ENCODE results near the gene MED22. TPM values are rescaled to one million over a fixed set of nuclear protein-coding genes. Genes with fewer than 3 reads are reported as not detected.
"Not testable (repeated sequence)": the region's sequence is repeated elsewhere in the genome, so short reads cannot be mapped to it uniquely, and the experiment has no call there.

MED22 gene
- total and polyA plus RNA-seq, 4 donors: 11.4 to 32.0 (median 20.1) TPM

GRCh38 chr9:133394687-133395271 is 46.8 kb upstream of the MED22 start:
- H3K9me3 ChIP-seq (ENCODE audit: control insufficient read depth in 4 of 4, insufficient read depth in 3 of 4, low read length in 3 of 4): no peaks in the 10 kb centered on the region
- ATAC-seq (ENCODE audit: insufficient read depth, low FRiP score) (no peak), DNase-seq (no peak)
- no peak overlapping the region for H3K27ac ChIP-seq (ENCODE audit: low read depth in 1 of 2, low read length in 1 of 2)
- no peaks in the 10 kb centered on the region for H3K36me3 ChIP-seq (ENCODE audit: control insufficient read depth in 4 of 4, insufficient read depth in 4 of 4, low read length in 4 of 4)
- no peak overlapping the region for H3K9ac ChIP-seq (ENCODE audit: insufficient read depth in 1 of 2, low read length in 2 of 2)
- TF ChIP-seq CTCF (IDR thresholded peaks at IDR 0.05; ENCODE audit: control extremely low read depth, extremely low read depth): no peak
- H3K4me1 ChIP-seq (ENCODE audit: control insufficient read depth in 5 of 5, insufficient read depth in 5 of 5, low read length in 5 of 5): no peaks in the 10 kb centered on the region
- no peak overlapping the region for H3K4me3 ChIP-seq
- WGBS, 2 donors: 31 to 32% methylated on average over 8 of the region's 8 CpGs
- H3K27me3 ChIP-seq (ENCODE audit: control insufficient read depth in 3 of 3, insufficient read depth in 3 of 3, low read length in 2 of 3): peaks cover 0 to 6% (median 0%) of the 10 kb centered on the region in 3 donors

- no peak for TF ChIP-seq CTCF (IDR thresholded peaks at IDR 0.05; ENCODE audit: control extremely low read depth, extremely low read depth)
- DNase-seq (no peak), ATAC-seq (ENCODE audit: insufficient read depth, low FRiP score) (no peak)
- no peaks in the 10 kb centered on the region for H3K4me1 ChIP-seq (ENCODE audit: control insufficient read depth in 5 of 5, insufficient read depth in 5 of 5, low read length in 5 of 5)
- no peak overlapping the region for H3K9ac ChIP-seq (ENCODE audit: insufficient read depth in 1 of 2, low read length in 2 of 2)
- H3K36me3 ChIP-seq (ENCODE audit: control insufficient read depth in 4 of 4, insufficient read depth in 4 of 4, low read length in 4 of 4): no peaks in the 10 kb centered on the region
- no peak overlapping the region for H3K4me3 ChIP-seq
- H3K27ac ChIP-seq (ENCODE audit: low read depth in 1 of 2, low read length in 1 of 2): no peak overlapping the region
- 90 to 100% methylated on average over 3 of the region's 3 CpGs for WGBS, 2 donors
- no peaks in the 10 kb centered on the region for H3K9me3 ChIP-seq (ENCODE audit: control insufficient read depth in 4 of 4, insufficient read depth in 3 of 4, low read length in 3 of 4)
- H3K27me3 ChIP-seq (ENCODE audit: control insufficient read depth in 3 of 3, insufficient read depth in 3 of 3, low read length in 2 of 3): peaks cover 0 to 6% (median 0%) of the 10 kb centered on the region in 3 donors
Observed at GRCh38 chr9:133393399-133393798, 45.5 kb upstream of the MED22 start.

GRCh38 chr9:133392308-133392707 is 44.4 kb upstream of the MED22 start:
- not testable (repeated sequence) for H3K27me3 ChIP-seq (ENCODE audit: control insufficient read depth in 3 of 3, insufficient read depth in 3 of 3, low read length in 2 of 3); H3K36me3 ChIP-seq (ENCODE audit: control insufficient read depth in 4 of 4, insufficient read depth in 4 of 4, low read length in 4 of 4); DNase-seq; H3K27ac ChIP-seq (ENCODE audit: low read depth in 1 of 2, low read length in 1 of 2); H3K9ac ChIP-seq (ENCODE audit: insufficient read depth in 1 of 2, low read length in 2 of 2); H3K4me1 ChIP-seq (ENCODE audit: control insufficient read depth in 5 of 5, insufficient read depth in 5 of 5, low read length in 5 of 5); ATAC-seq (ENCODE audit: insufficient read depth, low FRiP score); H3K9me3 ChIP-seq (ENCODE audit: control insufficient read depth in 4 of 4, insufficient read depth in 3 of 4, low read length in 3 of 4); H3K4me3 ChIP-seq
- 95 to 100% methylated on average over 3 of the region's 3 CpGs for WGBS, 2 donors

GRCh38 chr9:133391449-133391848 is 43.5 kb upstream of the MED22 start:
- ATAC-seq (ENCODE audit: insufficient read depth, low FRiP score); H3K9me3 ChIP-seq (ENCODE audit: control insufficient read depth in 4 of 4, insufficient read depth in 3 of 4, low read length in 3 of 4); H3K27ac ChIP-seq (ENCODE audit: low read depth in 1 of 2, low read length in 1 of 2); DNase-seq; H3K27me3 ChIP-seq (ENCODE audit: control insufficient read depth in 3 of 3, insufficient read depth in 3 of 3, low read length in 2 of 3); H3K9ac ChIP-seq (ENCODE audit: insufficient read depth in 1 of 2, low read length in 2 of 2); H3K36me3 ChIP-seq (ENCODE audit: control insufficient read depth in 4 of 4, insufficient read depth in 4 of 4, low read length in 4 of 4); H3K4me1 ChIP-seq (ENCODE audit: control insufficient read depth in 5 of 5, insufficient read depth in 5 of 5, low read length in 5 of 5); H3K4me3 ChIP-seq: not testable (repeated sequence)
- WGBS, 2 donors: 50 to 70% methylated on average over 2 to 3 of the region's 4 CpGs
